OCI-LY3 (cell line): ENCODE results near the gene SH3BGRL.

Source experiments
- H2AFZ ChIP-seq: fragments of 200-600, 300-600 bp; shearing (Covaris generic); 2 replicates; pipeline ENCODE4 v1.6.0; 2014; ENCODE audit warnings: antibody characterized with exemption, low read depth, low read length
- H3K27ac ChIP-seq: fragments of 200-600, 300-600 bp; sonication (generic); 2 replicates; pipeline ENCODE4 v1.5.1; 2014; ENCODE audit warnings: mild to moderate bottlenecking, low read length, moderate library complexity, mixed read lengths
- H3K27me3 ChIP-seq: fragments of 200-600, 300-600 bp; sonication (generic); 2 replicates; pipeline ENCODE4 v1.6.1; 2014; ENCODE audit warnings: low read depth, low read length, mixed read lengths
- H3K36me3 ChIP-seq: fragments of 200-600, 300-600 bp; sonication (generic); replicated peaks from 2 replicates; pipeline ENCODE3; 2014; ENCODE audit warnings: low read depth, low read length, mixed read lengths
- H3K4me1 ChIP-seq: fragments of 300-600, 200-600 bp; sonication (generic); 2 replicates; pipeline ENCODE4 v1.6.1; 2014; ENCODE audit warnings: low read length, mixed read lengths
- H3K4me2 ChIP-seq: fragments of 200-600, 300-600 bp; sonication (generic); 2 replicates; pipeline ENCODE4 v1.6.1; 2014; ENCODE audit warnings: low read length, mixed read lengths
- H3K4me3 ChIP-seq: fragments of 300-600, 200-600 bp; sonication (generic); 2 replicates; pipeline ENCODE4 v1.5.1; 2014; ENCODE audit warnings: antibody characterized with exemption, mild to moderate bottlenecking, low read length, moderate library complexity
- H3K79me2 ChIP-seq: fragments of 300-600, 200-600 bp; shearing (Covaris generic); 2 replicates; pipeline ENCODE4 v1.6.1; 2014; ENCODE audit warnings: mild to moderate bottlenecking, low read length, mixed read lengths
- H3K9ac ChIP-seq: fragments of 300-600, 200-600 bp; shearing (Covaris generic); 2 replicates; pipeline ENCODE4 v1.6.0; 2014; ENCODE audit warnings: mild to moderate bottlenecking, low read length, moderate library complexity
- H3K9me3 ChIP-seq: fragments of 200-600, 300-600 bp; shearing (Covaris generic); 2 replicates; pipeline ENCODE4 v1.6.1; 2014; ENCODE audit warnings: low read length, mixed read lengths; ENCODE audit not compliant: insufficient read depth
- H4K20me1 ChIP-seq: fragments of 200-600, 300-600 bp; sonication (generic); 2 replicates; pipeline ENCODE4 v1.6.1; 2016; ENCODE audit warnings: low read length, mixed read lengths; ENCODE audit not compliant: insufficient read depth
- CTCF ChIP-seq: fragments of 200-600, 300-600 bp; sonication (generic); IDR thresholded peaks from 2 replicates; pipeline ENCODE4 v1.5.1; 2014; ENCODE audit warnings: antibody characterized with exemption, low read length, low read depth
- EZH2phosphoT487 ChIP-seq: fragments of 200-600 bp; shearing (Covaris generic); IDR thresholded peaks from 2 replicates; pipeline ENCODE4 v1.6.1; 2018; ENCODE audit warnings: antibody characterized with exemption, mixed run types, low read depth

The SH3BGRL gene

GRCh38 chrX:81286075-81286474 is 84.2 kb downstream of the SH3BGRL start:
- no peak overlapping the region for H3K9ac ChIP-seq
- no peaks in the 10 kb centered on the region for H3K4me1 ChIP-seq
- H3K4me3 ChIP-seq = no peak overlapping the region
- H2AFZ ChIP-seq = no peak overlapping the region
- no peak overlapping the region for H3K4me2 ChIP-seq
- H3K27ac ChIP-seq = no peak overlapping the region
- H3K9me3 ChIP-seq = no peaks in the 10 kb centered on the region
- H3K36me3 ChIP-seq = peaks cover 3% of the 10 kb centered on the region
- no peaks in the 10 kb centered on the region for H3K79me2 ChIP-seq
- H3K27me3 ChIP-seq = no peaks in the 10 kb centered on the region
- TF ChIP-seq CTCF (no peak), EZH2phosphoT487 (no peak)
- H4K20me1 ChIP-seq = no peaks in the 10 kb centered on the region

GRCh38 chrX:81286608-81287007 is 84.7 kb downstream of the SH3BGRL start:
- H3K4me2 ChIP-seq = no peak overlapping the region
- H2AFZ ChIP-seq = no peak overlapping the region
- TF ChIP-seq CTCF = no peak
- no peak for TF ChIP-seq EZH2phosphoT487
- H3K9ac ChIP-seq = no peak overlapping the region
- H3K27me3 ChIP-seq = no peaks in the 10 kb centered on the region
- no peaks in the 10 kb centered on the region for H3K4me1 ChIP-seq
- H3K27ac ChIP-seq = no peak overlapping the region
- H3K4me3 ChIP-seq = no peak overlapping the region
- H3K9me3 ChIP-seq = no peaks in the 10 kb centered on the region
- no peaks in the 10 kb centered on the region for H4K20me1 ChIP-seq
- peaks cover 8% of the 10 kb centered on the region for H3K36me3 ChIP-seq
- no peaks in the 10 kb centered on the region for H3K79me2 ChIP-seq

GRCh38 chrX:81291996-81292395 is 90.1 kb downstream of the SH3BGRL start:
- Histone ChIP-seq H3K9ac (no peak overlapping the region), H4K20me1 (no peaks in the 10 kb centered on the region), H3K79me2 (no peaks in the 10 kb centered on the region), H3K36me3 (peaks cover 20% of the 10 kb centered on the region), H3K27ac (no peak overlapping the region), H3K4me3 (no peak overlapping the region), H2AFZ (no peak overlapping the region), H3K27me3 (no peaks in the 10 kb centered on the region), H3K9me3 (peaks cover 4% of the 10 kb centered on the region; the same call in 1 of the 2 replicates), H3K4me1 (no peaks in the 10 kb centered on the region), H3K4me2 (no peak overlapping the region)
- TF ChIP-seq CTCF = no peak
- TF ChIP-seq EZH2phosphoT487 = no peak

- TF ChIP-seq EZH2phosphoT487 = no peak
- TF ChIP-seq CTCF = no peak
- Histone ChIP-seq H3K4me3 (no peak overlapping the region), H3K27me3 (no peaks in the 10 kb centered on the region), H3K9me3 (peaks cover 4% of the 10 kb centered on the region; the same call in 1 of the 2 replicates), H3K4me1 (no peaks in the 10 kb centered on the region), H3K27ac (no peak overlapping the region), H4K20me1 (no peaks in the 10 kb centered on the region), H3K79me2 (no peaks in the 10 kb centered on the region), H2AFZ (no peak overlapping the region), H3K36me3 (peaks cover 20% of the 10 kb centered on the region), H3K4me2 (no peak overlapping the region), H3K9ac (no peak overlapping the region)
Observed at GRCh38 chrX:81294101-81294500, 92.2 kb downstream of the SH3BGRL start.
